ENCODE results near the gene RTCA. TPM values are rescaled to one million over a fixed set of nuclear protein-coding genes. Genes with fewer than 3 reads are reported as not detected.
A peak's percentile ranks its signal among the peaks of the same experiment; 100 is the strongest.
"Not testable (repeated sequence)": the region's sequence is repeated elsewhere in the genome, so short reads cannot be mapped to it uniquely, and the experiment has no call there.

Gene RTCA
- total RNA-seq, 1 donor: 31.1 TPM

DNA sequence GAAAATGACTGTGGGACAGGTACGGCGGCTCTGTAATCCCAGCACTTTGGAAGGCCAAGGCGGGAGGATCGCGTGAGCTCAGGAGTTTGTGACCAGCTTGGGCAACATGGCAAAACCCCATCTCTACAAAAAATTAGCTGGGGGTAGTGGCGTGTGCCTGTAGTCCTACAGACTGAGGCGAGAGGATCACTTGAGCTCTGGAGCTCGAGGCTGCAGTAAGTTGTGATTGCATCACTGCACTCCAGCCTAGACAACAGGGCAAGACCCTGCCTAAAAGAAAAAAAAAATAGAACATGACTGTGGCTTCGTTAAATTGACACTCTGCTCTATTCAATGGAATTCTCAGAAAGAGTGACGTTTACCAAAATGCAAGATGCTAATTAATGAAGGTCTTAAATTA lies 12.5 kb upstream of the RTCA start:
- TF ChIP-seq, protein P1, sequence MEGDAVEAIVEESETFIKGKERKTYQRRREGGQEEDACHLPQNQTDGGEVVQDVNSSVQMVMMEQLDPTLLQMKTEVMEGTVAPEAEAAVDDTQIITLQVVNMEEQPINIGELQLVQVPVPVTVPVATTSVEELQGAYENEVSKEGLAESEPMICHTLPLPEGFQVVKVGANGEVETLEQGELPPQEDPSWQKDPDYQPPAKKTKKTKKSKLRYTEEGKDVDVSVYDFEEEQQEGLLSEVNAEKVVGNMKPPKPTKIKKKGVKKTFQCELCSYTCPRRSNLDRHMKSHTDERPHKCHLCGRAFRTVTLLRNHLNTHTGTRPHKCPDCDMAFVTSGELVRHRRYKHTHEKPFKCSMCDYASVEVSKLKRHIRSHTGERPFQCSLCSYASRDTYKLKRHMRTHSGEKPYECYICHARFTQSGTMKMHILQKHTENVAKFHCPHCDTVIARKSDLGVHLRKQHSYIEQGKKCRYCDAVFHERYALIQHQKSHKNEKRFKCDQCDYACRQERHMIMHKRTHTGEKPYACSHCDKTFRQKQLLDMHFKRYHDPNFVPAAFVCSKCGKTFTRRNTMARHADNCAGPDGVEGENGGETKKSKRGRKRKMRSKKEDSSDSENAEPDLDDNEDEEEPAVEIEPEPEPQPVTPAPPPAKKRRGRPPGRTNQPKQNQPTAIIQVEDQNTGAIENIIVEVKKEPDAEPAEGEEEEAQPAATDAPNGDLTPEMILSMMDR (IDR thresholded peaks at IDR 0.05; ENCODE audit: insufficient read depth, low read depth, low read length): no peak
- H3K4me3 ChIP-seq (ENCODE audit: low read depth, low read length): no peak overlapping the region
- DNase-seq (ENCODE audit: low read depth): no peak

DNA sequence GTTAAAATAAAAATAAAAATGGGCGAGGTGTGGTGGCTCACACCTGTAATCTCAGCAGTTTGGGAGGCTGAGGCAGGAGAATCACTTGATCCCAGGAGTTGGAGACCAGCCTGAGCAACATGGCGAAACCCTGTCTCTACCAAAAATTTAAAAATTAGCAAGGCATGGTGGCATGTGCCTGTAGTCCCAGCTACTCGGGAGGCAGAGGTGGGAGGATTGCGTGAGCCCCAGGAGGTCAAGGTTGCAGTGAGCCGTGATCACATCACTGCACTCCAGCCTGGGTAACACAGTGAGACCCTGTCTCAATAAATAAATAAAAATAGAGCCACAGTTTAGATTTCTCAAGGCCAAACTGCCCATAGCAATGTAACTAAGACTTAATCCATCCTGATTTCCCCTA lies 9.7 kb upstream of the RTCA start:
- H3K4me3 ChIP-seq (ENCODE audit: low read depth, low read length); DNase-seq (ENCODE audit: low read depth): not testable (repeated sequence)

DNA sequence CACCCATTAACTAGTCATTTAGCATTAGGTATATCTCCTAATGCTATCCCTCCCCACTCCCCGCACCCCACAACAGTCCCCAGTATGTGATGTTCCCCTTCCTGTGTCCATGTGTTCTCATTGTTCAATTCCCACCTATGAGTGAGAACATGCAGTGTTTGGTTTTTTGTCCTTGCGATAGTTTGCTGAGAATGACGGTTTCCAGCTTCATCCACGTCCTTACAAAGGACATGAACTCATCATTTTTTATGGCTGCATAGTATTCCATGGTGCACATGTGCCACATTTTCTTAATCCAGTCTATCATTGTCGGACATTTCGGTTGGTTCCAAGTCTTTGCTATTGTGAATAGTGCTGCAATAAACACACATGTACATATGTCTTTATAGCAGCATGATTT lies 7.6 kb upstream of the RTCA start:
- DNase-seq (ENCODE audit: low read depth): not testable (repeated sequence)

DNA sequence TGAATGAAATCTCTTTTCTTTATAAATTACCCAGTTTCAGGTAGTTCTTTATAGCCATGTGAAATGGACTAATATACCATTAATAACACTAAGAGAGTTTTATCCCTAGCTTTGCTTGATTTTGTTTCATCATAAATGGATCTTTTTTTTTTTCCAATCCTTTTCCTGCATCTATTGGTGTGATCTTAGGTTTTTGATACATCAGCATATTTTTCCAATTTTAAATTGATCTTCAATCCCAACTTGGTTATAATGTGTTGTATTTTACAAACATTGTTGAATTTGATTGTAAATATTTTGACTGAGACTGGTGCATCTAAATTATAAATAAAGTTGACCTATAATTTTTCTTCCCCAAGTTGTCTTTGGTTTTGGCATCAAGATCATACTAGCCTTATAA lies 4.3 kb upstream of the RTCA start:
- no peak overlapping the region for H3K4me3 ChIP-seq (ENCODE audit: low read depth, low read length)
- TF ChIP-seq, protein P1 (IDR thresholded peaks at IDR 0.05; ENCODE audit: insufficient read depth, low read depth, low read length): no peak

More for the DNA sequence above, 7.6 kb upstream of the RTCA start:
- not testable (repeated sequence) for H3K4me3 ChIP-seq (ENCODE audit: low read depth, low read length)

DNA sequence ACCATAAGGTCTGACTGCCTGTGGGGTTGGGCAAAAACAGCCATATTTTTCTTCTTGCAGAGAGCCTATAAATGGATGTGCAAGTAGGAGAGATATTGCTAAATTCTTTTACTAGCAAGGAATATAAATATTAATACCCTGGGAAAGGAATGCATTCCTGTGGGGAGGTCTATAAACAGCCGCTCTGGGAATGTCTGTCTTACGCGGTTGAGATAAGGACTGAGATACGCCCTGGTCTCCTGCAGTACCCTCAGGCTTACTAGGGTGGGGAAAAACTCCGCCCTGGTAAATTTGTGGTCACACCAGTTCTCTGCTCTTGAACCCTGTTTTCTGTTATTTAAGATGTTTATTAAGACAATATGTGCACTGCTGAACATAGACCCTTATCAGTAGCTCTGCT lies 1.9 kb upstream of the RTCA start:
- DNase-seq (ENCODE audit: low read depth): peak; percentile 55
- not testable (repeated sequence) for H3K4me3 ChIP-seq (ENCODE audit: low read depth, low read length)

More for the DNA sequence above, 4.3 kb upstream of the RTCA start:
- DNase-seq (ENCODE audit: low read depth): no peak

DNA sequence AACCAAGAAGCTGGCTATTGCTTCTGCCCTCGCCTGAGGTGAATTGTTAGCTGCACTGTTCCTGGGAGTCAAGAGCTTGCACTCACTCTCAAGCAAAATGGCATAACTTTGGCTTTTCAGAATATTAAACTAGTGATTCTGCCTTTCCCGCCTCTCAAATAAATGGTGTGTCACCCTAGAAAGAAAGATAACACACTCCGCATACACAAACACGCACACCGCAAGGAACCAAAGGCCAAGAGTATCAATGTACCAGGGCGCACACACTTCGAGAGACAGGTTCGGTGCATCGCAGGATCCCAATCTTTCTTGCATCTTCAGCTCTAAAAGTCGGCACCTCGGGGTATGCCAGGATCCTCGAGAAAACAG lies 470 bp upstream of the RTCA start:
- peak; percentile 54 for DNase-seq (ENCODE audit: low read depth)
- H3K4me3 ChIP-seq (ENCODE audit: low read depth, low read length): peak overlapping the region; percentile 98
- TF ChIP-seq, protein P1 (IDR thresholded peaks at IDR 0.05; ENCODE audit: insufficient read depth, low read depth, low read length): no peak

DNA sequence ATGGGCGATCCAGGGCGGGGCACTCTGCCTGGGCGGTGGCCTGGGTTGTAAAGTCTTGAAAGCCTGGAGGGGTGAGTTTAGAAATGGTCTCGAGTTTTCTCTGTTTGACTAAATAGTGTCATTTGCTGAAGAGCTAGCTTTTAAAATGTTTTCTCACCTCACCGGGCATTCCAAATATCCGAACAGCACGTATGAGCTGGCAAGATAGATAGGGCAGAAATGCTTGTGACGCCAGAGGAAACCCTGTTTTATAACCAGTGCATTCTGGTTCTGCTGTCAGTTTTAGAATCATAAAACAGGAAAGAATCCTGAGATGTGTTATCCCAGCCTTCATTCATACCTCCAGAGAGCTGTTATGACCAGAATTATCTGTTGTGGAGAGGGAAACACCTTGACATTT lies 725 bp downstream of the RTCA start:
- TF ChIP-seq, protein P1 (IDR thresholded peaks at IDR 0.05; ENCODE audit: insufficient read depth, low read depth, low read length): no peak
- peak overlapping the region; percentile 98 for H3K4me3 ChIP-seq (ENCODE audit: low read depth, low read length)
- no peak for DNase-seq (ENCODE audit: low read depth)

DNA sequence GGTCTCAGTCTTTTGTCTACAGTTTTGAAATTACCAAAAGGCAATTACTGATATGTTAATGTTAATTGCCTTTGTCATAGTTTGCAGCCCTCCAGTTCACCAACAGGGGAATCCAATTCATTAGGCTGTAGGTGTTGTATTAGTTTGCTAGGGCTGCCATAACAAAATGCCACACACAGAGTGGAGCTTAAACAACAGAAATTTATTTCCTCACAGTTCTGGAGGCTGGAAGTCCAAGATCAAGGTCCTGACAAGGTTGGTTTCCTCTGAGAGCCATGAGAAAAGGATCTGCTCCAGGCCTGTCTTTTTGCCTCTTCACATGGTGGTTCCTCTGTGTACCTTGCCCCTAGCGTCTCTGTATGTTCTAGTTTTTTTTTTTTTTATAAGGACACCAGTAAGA lies 1.3 kb downstream of the RTCA start:
- TF ChIP-seq, protein P1 (IDR thresholded peaks at IDR 0.05; ENCODE audit: insufficient read depth, low read depth, low read length): no peak
- no peak for DNase-seq (ENCODE audit: low read depth)
- peak overlapping the region; percentile 98 for H3K4me3 ChIP-seq (ENCODE audit: low read depth, low read length)

DNA sequence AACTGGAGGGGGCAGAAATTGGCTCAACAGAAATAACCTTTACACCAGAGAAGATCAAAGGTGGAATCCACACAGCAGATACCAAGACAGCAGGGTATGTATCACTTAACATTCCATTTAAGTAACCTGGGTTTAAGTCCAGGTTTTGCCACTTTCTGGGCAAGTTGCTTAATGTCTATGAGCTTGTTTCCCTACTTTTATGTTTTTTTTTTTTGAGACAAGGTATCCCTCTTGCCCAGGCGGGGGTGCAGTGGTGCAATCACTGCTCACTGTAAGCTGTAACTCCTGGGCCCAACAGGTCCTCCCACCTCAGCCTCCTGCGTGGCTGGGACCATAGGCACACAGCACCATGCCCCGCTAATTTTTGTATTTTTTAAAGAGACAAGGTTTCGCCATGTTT lies 2.2 kb downstream of the RTCA start:
- H3K4me3 ChIP-seq (ENCODE audit: low read depth, low read length): no peak overlapping the region
- no peak for DNase-seq (ENCODE audit: low read depth)
- TF ChIP-seq, protein P1 (IDR thresholded peaks at IDR 0.05; ENCODE audit: insufficient read depth, low read depth, low read length): no peak
